NCI-H2227 treated with DMSO at 0.1 percent for 48 hours (cell line): ENCODE results near the gene ZSCAN9.

ENCODE experiments used
- DNase-seq: peaks from one replicate; lab custom pipeline; 2025; lab: John Stamatoyannopoulos, UW

ZSCAN9 gene

GRCh38 chr6:28220257-28221133 is 4.6 kb upstream of the ZSCAN9 start:
- DNase-seq: no peak

- DNase-seq: peak; percentile 36
Measured at GRCh38 chr6:28224131-28225055, 682 bp upstream of the ZSCAN9 start.

GRCh38 chr6:28226460-28226859 is 1.4 kb downstream of the ZSCAN9 start:
- no peak for DNase-seq

GRCh38 chr6:28232785-28233184 is 7.7 kb downstream of the ZSCAN9 start:
- DNase-seq: no peak

DNA sequence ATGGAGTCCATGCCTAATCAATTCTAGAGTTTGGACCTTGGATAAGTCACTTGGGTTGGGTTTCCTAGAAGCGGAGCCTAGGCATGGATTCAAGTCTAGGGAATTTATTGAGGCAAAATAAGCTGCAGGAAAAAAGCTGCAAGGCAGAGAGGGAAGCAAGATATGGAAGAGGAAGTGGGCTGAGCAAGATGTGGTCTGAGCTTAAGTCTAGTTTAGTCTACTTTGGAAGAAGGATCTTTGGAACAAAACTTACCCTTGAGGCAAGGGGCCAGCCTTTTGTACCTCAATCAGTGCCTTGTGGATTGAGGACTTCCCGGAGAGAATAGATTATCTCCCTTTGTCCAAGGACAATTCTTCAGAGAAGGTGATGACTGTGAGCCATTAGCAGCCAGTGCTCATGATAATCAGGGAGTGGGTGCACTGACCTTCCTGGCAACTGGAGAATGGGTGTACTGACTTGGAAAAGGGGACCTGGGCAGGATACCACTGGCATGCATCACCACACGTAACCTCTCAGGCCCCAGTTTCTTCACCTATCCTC is 10.9 kb downstream of the ZSCAN9 start:
- no peak for DNase-seq

GRCh38 chr6:28239636-28240035 is 14.6 kb downstream of the ZSCAN9 start:
- no peak for DNase-seq

DNA sequence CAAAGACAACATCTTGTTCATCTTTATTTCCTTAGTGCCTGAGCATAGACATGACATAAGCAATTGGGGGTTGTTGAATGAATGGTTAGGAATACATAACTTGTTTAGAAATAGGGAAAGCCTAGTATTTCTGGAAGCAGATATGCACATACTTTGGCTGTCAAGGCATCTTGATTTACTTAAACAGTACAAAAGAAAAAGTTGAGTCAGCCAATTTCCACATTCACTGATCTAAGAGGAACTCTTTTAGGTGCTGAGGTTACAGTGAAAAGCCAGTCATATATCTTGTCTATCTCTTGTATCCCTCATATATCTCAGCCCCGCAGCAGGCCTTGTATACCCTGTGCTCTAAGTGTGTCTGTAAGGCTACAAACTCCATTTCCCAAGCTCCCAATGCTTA is 15.4 kb downstream of the ZSCAN9 start:
- no peak for DNase-seq

DNA sequence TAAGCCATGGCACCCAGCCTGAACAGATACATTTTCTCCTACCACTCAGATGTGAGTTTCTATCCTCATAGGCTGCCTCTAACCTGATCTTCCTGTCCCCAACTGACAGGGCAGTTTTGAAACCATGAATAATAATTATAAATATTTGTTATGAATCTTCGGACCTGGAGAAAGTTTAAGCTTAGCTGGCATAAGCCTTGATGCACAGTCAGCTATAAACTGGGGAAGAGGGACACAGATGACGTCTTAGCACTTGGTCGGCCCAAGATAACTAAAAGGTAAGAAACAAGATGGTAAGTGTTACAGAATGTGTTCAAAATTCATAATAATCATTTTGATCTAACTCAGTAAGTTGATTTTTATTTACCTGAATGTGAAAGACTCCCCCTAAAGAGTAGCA is 18.9 kb downstream of the ZSCAN9 start:
- no peak for DNase-seq

DNA sequence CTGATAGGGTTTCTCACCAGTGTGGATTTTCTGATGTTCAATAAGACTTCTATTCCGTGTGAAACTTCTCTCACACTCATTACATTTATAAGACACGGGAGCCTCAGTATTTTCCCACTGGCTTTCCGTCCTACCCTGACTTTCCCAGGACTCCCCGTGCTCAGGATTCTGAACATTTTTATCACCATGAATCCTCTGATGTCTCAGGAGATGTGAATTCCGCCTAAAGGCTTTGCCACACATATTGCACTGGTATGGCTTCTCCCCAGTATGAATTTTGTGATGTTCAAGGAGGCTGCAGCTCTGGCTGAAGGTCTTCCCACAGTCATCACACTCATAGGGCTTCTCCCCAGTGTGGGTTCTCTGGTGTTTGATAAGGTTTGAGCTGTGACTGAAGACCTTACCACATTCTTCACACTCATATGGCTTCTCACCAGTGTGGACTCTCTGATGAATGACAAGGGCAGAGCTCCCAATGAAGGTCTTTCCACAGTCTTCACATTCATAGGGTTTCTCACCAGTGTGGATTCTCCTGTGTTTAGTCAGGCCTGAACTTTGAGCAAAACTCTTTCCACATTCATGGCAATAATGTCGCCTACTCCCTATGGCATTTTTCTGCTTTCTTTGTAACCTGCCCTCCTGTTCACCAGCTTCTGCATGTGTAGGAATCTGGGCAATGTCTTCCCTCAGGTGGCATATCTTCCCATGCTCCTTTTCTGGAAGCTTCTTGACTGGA is 20.3 kb downstream of the ZSCAN9 start:
- no peak for DNase-seq

DNA sequence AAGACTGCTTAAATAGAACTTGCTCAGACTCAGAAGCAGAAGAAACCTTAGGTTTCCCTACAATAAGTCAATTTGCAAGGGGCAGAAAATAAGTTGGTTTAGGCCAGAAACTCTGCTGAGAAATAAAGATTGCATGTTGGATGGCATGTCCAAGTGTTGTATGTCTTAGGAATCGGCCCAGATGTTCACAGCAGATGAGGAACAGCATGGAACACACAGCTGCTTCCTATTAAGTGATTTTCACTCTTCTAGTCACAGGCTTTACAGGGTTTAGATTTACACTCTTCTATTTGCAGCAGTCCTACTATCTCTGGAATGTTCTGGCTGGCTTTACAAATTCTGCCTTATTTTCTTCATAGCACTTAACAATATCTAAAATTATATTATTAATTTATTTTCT is 23.8 kb downstream of the ZSCAN9 start:
- no peak for DNase-seq

- DNase-seq: no peak
Measured at GRCh38 chr6:28250747-28251146, 25.7 kb downstream of the ZSCAN9 start.

DNA sequence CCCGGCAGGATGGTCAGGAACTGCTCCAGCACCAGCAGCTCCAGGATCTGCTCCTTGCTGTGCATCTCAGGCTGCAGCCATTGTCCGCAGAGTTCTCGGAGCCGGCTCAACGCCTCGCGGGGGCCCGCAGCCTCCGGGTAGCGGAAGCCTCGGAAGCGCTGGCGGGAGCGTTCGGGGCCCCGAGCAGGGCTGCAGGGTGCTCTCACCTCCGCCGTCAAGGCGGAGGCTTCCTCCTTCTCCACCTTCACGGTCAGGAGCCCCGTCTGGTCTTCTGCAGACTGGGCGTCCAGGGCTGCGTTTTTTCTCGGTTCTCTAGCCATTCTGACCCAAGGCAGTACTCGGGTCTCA is 26.6 kb downstream of the ZSCAN9 start:
- no peak for DNase-seq

DNA sequence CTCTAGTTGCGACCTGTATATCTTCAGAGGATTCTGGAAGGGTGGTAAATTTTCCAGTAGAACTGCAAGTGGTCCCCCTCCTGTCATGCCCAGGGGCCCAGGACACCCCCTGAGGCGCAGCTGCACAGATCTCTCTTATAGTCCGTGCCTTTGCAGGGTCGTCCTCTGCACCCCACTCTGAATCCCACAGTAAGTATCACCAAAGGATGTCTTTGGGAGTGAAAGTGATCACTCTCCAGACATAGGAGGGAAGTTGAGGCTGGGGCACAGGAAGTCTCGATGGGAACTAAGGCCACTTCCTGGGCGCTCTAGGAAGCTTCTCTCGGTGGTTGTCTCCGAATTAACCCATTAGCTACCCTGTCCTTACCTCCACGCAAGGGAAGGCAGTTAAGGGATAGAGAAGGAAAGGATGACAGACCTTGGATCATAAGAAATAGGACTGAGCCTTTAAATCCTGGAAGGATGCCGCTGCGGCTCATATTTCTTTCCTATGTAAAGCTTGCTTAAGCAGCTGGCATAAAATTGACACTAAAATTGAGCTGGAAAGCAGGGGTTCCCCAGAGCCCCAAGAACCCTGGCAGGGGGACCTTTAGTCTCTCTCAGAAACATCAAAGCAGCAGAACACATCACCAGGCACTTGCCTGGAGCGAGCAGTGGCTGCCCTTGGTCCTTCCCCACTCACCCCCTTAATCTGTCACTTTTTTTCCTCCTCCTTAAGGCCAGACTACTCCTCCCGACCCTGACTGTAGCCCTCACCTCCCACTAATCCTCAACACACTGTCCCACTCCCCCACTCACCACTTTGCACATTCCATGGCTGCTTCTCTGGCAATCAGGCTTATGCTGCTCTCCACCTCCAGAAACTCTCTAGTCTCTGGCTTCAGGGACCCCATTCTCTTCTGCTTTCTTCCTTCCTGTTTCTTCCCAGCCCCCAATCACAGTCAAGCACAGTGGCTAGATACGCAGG is 27.2 kb downstream of the ZSCAN9 start, which contains the start of gene ZKSCAN4:
Gene ZKSCAN4 (minus strand): TSS at position 261 of the 967 bp plus-strand sequence. CDS start 289 bp downstream, outside the sequence.
- peak; percentile 83 for DNase-seq

GRCh38 chr6:28254121-28254519 is 29.0 kb downstream of the ZSCAN9 start:
- DNase-seq: no peak

GRCh38 chr6:28257042-28257441 is 32.0 kb downstream of the ZSCAN9 start:
- no peak for DNase-seq

DNA sequence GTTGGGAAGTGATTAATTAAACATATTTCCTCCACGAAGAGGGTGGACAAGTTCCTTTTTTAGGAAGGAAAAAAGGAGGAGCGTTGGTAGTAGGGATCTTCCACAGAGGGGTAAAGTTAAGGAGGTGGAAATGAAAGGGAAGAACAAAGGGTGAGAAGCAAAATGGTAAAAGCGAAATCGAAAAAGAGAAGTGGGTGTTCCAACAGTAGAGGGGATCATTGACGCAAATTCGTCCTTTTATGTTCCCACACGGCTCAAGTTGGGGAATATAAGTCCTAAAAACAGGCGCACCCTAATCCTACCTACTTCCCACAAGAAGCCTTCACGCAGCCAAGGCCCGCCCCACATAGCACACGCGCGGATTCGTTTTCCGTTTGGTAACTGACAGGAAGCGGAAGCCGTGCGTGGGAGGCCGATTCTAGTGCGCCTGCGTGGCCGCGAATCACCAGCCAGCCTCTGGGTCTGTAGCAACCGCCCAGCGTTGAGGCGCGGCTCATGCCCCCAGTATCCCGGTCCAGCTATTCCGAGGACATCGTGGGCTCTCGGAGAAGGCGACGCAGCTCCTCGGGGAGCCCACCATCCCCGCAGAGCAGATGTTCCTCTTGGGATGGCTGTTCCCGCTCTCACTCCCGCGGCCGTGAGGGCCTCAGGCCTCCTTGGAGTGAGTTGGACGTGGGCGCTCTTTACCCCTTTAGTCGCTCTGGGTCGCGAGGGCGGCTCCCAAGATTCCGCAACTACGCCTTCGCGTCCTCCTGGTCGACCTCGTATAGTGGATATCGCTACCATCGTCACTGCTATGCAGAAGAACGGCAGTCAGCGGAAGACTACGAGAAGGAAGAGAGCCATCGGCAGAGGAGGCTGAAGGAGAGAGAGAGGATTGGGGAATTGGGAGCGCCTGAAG is 34.1 kb downstream of the ZSCAN9 start, which contains the start of gene NKAPL:
Gene NKAPL (plus strand): TSS at position 421 of the 901 bp plus-strand sequence. CDS start 75 bp downstream, at position 496.
- no peak for DNase-seq

GRCh38 chr6:28263922-28264321 is 38.8 kb downstream of the ZSCAN9 start:
- DNase-seq: no peak

DNA sequence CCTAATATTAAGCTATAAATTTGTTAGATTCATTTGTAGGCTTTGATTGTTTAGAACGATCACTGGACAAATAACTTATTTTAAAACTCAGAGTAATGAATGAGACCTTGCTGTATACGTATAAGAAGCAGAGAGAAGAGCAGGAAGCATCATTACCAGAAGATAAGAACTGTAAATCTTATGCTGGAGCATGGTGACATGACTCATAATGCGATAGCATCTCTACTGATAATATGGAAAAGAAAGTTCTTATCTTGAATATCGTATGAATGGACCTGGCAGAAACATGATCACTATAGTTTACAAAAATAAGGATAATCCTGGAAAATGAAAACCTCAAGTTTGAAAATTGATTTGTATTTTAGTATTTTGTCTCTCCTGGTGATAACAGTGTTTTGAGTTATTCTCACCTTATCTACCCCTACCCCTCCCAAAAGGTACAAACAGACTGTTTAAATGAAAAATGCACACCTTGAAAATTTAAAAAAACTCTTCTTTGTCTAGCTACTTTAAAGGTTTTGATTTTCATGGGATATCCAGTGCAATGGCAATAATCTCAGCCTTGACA is 39.8 kb downstream of the ZSCAN9 start:
- no peak for DNase-seq

GRCh38 chr6:28266563-28266961 is 41.5 kb downstream of the ZSCAN9 start:
- no peak for DNase-seq
